H1 (cell line): ENCODE data around the gene CD7. TPM values are rescaled to one million over a fixed set of nuclear protein-coding genes. Genes with fewer than 3 reads are reported as not detected.

Source experiments
- BACH1 ChIP-seq: IDR thresholded peaks from 2 replicates; pipeline ENCODE4 v1.6.1; 2012; ENCODE audit warnings: low read length, improper control_type of control experiment
- BRCA1 ChIP-seq: IDR thresholded peaks from 2 replicates; pipeline ENCODE4 v1.6.1; 2012; ENCODE audit warnings: low read depth, low read length, improper control_type of control experiment
- CEBPB ChIP-seq: IDR thresholded peaks from 2 replicates; pipeline ENCODE4 v1.6.1; 2012; ENCODE audit warnings: low read depth, low read length
- EZH2 ChIP-seq: fragments of 200-600 bp; sonication (generic); IDR thresholded peaks from 2 replicates; pipeline ENCODE4 v1.7.1; 2012; ENCODE audit warnings: low read depth, mild to moderate bottlenecking, moderate library complexity, low read length, inconsistent platforms; ENCODE audit not compliant: severe bottlenecking
- RAD21 ChIP-seq, 2 experiments: IDR thresholded peaks in 1 of 2; conservative IDR thresholded peaks in 1 of 2; 2 replicates each; pipeline ENCODE4 v1.6.1; 2011; ENCODE audit warnings: low read depth in 2 of 2, low read length in 2 of 2, improper control_type of control experiment in 1 of 2, inconsistent platforms in 1 of 2, mild to moderate bottlenecking in 1 of 2, moderate library complexity in 1 of 2
- RNF2 ChIP-seq: fragments of 200-900, 300-1000 bp; sonication (generic); IDR thresholded peaks from 2 replicates; pipeline ENCODE4 v1.7.1; 2016; ENCODE audit warnings: borderline replicate concordance, low read depth, mild to moderate bottlenecking, antibody characterized with exemption, low read length; ENCODE audit not compliant: poor library complexity, severe bottlenecking; ENCODE audit errors: missing control alignments
- TEAD4 ChIP-seq: IDR thresholded peaks from 2 replicates; pipeline ENCODE4 v1.6.1; 2012; ENCODE audit warnings: low read depth, low read length, inconsistent platforms, mixed read lengths
- polyA plus RNA-seq, 7 experiments: library from polyadenylated mRNA; depleted of rRNA in 3 of 7; stranded (reverse) in 5 of 7; unstranded in 2 of 7; fragments of >200 nt in 5 of 7; fragments of 200-250 nt in 2 of 7; gene quantifications; 1 replicate in 5 of 7; 2 replicates in 1 of 7; 4 replicates in 1 of 7; pipeline versions ENCODE4 v1.2.1 to v1.2.3, GENCODE V29; 2011 to 2013; ENCODE audit warnings: missing spikeins in 2 of 7, mixed read lengths in 2 of 7
- total RNA-seq: library from RNA; stranded (reverse); fragmentation: NEBNext Ultra II Directional; extraction: Animal tissue kit (Norgen Biotek cat#: 25700); gene quantifications from 2 replicates; pipeline ENCODE4 v1.2.1, GENCODE V29; 2021
- TF ChIP-seq, protein P1 (sequence below), 3 experiments: IDR thresholded peaks; 1 replicate in 2 of 3; 2 replicates in 1 of 3; pipeline versions ENCODE4 v1.5.1 to v1.6.1; 2011; ENCODE audit warnings: low read length in 3 of 3, mild to moderate bottlenecking in 3 of 3, inconsistent platforms in 2 of 3, low read depth in 1 of 3, moderate library complexity in 1 of 3; ENCODE audit not compliant: insufficient read depth in 1 of 3; ENCODE audit errors: control extremely low read depth in 1 of 3
- TF ChIP-seq, protein P2 (sequence below): IDR thresholded peaks from 2 replicates; pipeline ENCODE4 v1.6.1; 2012; ENCODE audit warnings: low read length, inconsistent platforms

The CD7 gene
- total and polyA plus RNA-seq, 2 of the 8 experiments (the other 6 are each of a cell fraction or from before 2014, with no cell fraction given) = 0.83 to 0.86 TPM

DNA sequence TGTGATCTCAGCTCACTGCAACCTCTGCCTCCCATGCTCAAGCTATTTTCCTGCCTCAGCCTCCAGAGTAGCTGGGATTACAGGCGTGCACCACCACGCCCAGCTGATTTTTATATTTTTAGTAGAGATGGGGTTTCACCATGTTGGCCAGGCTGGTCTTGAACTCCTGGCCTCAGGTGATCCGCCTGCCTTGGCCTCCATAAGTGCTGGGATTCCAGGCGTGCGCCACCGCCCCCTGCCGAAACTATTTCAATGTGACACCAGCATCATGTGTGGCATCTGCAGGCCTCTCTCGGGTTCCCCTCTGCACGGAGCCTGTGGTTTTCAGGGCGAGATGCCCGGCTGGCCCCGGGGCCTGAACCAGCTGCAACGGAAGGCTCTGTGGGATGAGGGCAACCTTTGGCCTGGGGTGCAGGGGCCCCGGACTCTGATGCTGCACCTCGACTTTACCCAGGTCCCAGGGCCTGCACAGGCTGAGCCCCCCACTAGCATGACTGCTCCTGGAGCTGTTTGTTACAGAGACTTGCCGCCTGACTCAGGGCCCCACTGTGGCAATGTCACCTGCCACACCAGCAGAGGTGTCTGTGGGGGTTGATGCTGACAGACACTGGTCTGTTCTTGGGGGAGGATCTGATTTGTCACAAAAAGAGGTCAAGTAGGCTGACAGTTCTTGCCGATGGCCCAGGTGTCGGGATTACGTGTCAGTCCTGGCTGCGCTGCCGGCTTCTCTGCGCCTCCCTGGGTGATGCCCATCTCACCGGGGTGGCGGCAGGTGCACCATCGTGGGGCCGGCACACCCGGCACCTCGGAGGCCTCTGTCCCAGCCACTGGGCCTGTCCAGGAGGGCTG lies 33.0 kb upstream of the CD7 start (continued):
- TF ChIP-seq, protein P1, sequence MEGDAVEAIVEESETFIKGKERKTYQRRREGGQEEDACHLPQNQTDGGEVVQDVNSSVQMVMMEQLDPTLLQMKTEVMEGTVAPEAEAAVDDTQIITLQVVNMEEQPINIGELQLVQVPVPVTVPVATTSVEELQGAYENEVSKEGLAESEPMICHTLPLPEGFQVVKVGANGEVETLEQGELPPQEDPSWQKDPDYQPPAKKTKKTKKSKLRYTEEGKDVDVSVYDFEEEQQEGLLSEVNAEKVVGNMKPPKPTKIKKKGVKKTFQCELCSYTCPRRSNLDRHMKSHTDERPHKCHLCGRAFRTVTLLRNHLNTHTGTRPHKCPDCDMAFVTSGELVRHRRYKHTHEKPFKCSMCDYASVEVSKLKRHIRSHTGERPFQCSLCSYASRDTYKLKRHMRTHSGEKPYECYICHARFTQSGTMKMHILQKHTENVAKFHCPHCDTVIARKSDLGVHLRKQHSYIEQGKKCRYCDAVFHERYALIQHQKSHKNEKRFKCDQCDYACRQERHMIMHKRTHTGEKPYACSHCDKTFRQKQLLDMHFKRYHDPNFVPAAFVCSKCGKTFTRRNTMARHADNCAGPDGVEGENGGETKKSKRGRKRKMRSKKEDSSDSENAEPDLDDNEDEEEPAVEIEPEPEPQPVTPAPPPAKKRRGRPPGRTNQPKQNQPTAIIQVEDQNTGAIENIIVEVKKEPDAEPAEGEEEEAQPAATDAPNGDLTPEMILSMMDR (IDR thresholded peaks at IDR 0.05; ENCODE audit: control extremely low read depth in 1 of 3, insufficient read depth in 1 of 3, low read depth in 1 of 3, low read length in 3 of 3) = peak; percentile 7 to 37 (median 30)
- no peak for TF ChIP-seq TEAD4
- TF ChIP-seq RAD21 (IDR thresholded peaks at IDR 0.05 in 1 of 2, conservative IDR thresholded peaks at IDR 0.05 in 1 of 2; ENCODE audit: low read depth in 2 of 2, low read length in 2 of 2) = peak in 1 of 2 experiments; percentile 19; a peak in 1 of 4 replicates
- no peak for TF ChIP-seq BRCA1
- TF ChIP-seq, protein P2, sequence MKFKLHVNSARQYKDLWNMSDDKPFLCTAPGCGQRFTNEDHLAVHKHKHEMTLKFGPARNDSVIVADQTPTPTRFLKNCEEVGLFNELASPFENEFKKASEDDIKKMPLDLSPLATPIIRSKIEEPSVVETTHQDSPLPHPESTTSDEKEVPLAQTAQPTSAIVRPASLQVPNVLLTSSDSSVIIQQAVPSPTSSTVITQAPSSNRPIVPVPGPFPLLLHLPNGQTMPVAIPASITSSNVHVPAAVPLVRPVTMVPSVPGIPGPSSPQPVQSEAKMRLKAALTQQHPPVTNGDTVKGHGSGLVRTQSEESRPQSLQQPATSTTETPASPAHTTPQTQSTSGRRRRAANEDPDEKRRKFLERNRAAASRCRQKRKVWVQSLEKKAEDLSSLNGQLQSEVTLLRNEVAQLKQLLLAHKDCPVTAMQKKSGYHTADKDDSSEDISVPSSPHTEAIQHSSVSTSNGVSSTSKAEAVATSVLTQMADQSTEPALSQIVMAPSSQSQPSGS = no peak
- no peak for TF ChIP-seq BACH1
- TF ChIP-seq EZH2 = no peak
- TF ChIP-seq CEBPB = no peak
- no peak for TF ChIP-seq RNF2
